WTC11 (cell line): ENCODE results near the gene DYRK2. TPM values are rescaled to one million over a fixed set of nuclear protein-coding genes. Genes with fewer than 3 reads are reported as not detected.

Source experiments
- ATAC-seq: fragments of 200-7000 bp; cut with Tn5 transposase; 2 replicates; pipeline ENCODE4 v1.10.0; 2021; ENCODE audit warnings: mild to moderate bottlenecking, moderate library complexity
- CTCF ChIA-PET: fragments of 300-600 bp; sonication (Branson Sonifier 250); formaldehyde crosslinking; loops from one replicate; lab custom pipeline; 2021; ENCODE audit warnings: antibody characterized with exemption; lab: Charles Lee
- POLR2A ChIA-PET: fragments of 350-600 bp; sonication (Branson Sonifier 250); formaldehyde crosslinking; loops from one replicate; lab custom pipeline; 2021; ENCODE audit warnings: antibody characterized with exemption; lab: Charles Lee
- DNase-seq: peaks from one replicate; pipeline ENCODE4 v3.0.0; 2021; ENCODE audit warnings: low spot score
- H3K27ac Mint-ChIP-seq: 2 replicates; pipeline ENCODE4 v1.8.0; 2021; ENCODE audit warnings: mixed read lengths
- H3K27me3 Mint-ChIP-seq: 2 replicates; pipeline ENCODE4 v1.8.0; 2021; ENCODE audit warnings: low read depth, mild to moderate bottlenecking, moderate library complexity, mixed read lengths
- H3K36me3 Mint-ChIP-seq: 2 replicates; pipeline ENCODE4 v1.8.0; 2021; ENCODE audit warnings: mixed read lengths
- H3K4me1 Mint-ChIP-seq: 2 replicates; pipeline ENCODE4 v1.8.0; 2022; ENCODE audit warnings: mixed read lengths
- H3K4me3 Mint-ChIP-seq: 2 replicates; pipeline ENCODE4 v1.8.0; 2021; ENCODE audit warnings: mild to moderate bottlenecking, moderate library complexity, mixed read lengths
- H3K9me3 Mint-ChIP-seq: 2 replicates; pipeline ENCODE4 v1.8.0; 2021; ENCODE audit warnings: mixed read lengths
- GTF2I ChIP-seq: fragments of 250-450 bp; sonication (Bioruptor Pico); conservative IDR thresholded peaks from 2 replicates; pipeline ENCODE4 v1.4.0; 2021; ENCODE audit warnings: mild to moderate bottlenecking
- JUN ChIP-seq: sonication (generic); formaldehyde crosslinking; IDR thresholded peaks from 2 replicates; pipeline ENCODE4 v1.8.0; 2023; ENCODE audit warnings: mild to moderate bottlenecking, missing genetic modification reagents
- NFATC4 ChIP-seq: fragments of 250-450 bp; sonication (Bioruptor Pico); IDR thresholded peaks from 2 replicates; pipeline ENCODE4 v1.9.0; 2021; ENCODE audit warnings: mild to moderate bottlenecking
- SOX15 ChIP-seq: fragments of 250-450 bp; sonication (Bioruptor Pico); IDR thresholded peaks from 2 replicates; pipeline ENCODE4 v1.9.0; 2021; ENCODE audit warnings: mild to moderate bottlenecking
- SP1 ChIP-seq: sonication (generic); formaldehyde crosslinking; conservative IDR thresholded peaks from 2 replicates; pipeline ENCODE4 v1.8.1; 2022; ENCODE audit warnings: missing genetic modification reagents
- TCF7 ChIP-seq: sonication (generic); formaldehyde crosslinking; IDR thresholded peaks from 2 replicates; pipeline ENCODE4 v1.8.0; 2022; ENCODE audit warnings: mild to moderate bottlenecking, low read depth, missing genetic modification reagents, moderate library complexity
- TP53 ChIP-seq: sonication (generic); formaldehyde crosslinking; IDR thresholded peaks from 2 replicates; pipeline ENCODE4 v1.8.1; 2023; ENCODE audit warnings: mild to moderate bottlenecking, missing genetic modification reagents
- ZNF317 ChIP-seq: sonication (generic); formaldehyde crosslinking; IDR thresholded peaks from 2 replicates; pipeline ENCODE4 v1.8.1; 2023; ENCODE audit warnings: low read depth, mild to moderate bottlenecking, moderate library complexity, missing genetic modification reagents, borderline replicate concordance
- ZNF416 ChIP-seq: fragments of 250-450 bp; sonication (Bioruptor Pico); IDR thresholded peaks from 2 replicates; pipeline ENCODE4 v1.9.0; 2021; ENCODE audit warnings: mild to moderate bottlenecking, inconsistent platforms
- ZNF423 ChIP-seq: fragments of 250-450 bp; sonication (Bioruptor Pico); IDR thresholded peaks from 2 replicates; pipeline ENCODE4 v2.1.2; 2022; ENCODE audit warnings: mild to moderate bottlenecking, moderate library complexity
- total RNA-seq: library from RNA; stranded (reverse); gene quantifications from 3 replicates; pipeline ENCODE4 v1.2.3, GENCODE V29; 2021
- TF ChIP-seq, protein P1 (sequence below): fragments of 250-450 bp; sonication (Bioruptor Pico); IDR thresholded peaks from 2 replicates; pipeline ENCODE4 v1.9.0; 2021; ENCODE audit warnings: mild to moderate bottlenecking
- TF ChIP-seq, protein P2 (sequence below): sonication (generic); formaldehyde crosslinking; IDR thresholded peaks from 2 replicates; pipeline ENCODE4 v1.8.1; 2023; ENCODE audit warnings: mild to moderate bottlenecking, moderate library complexity, missing genetic modification reagents
- TF ChIP-seq, protein P3 (sequence below): sonication (generic); formaldehyde crosslinking; IDR thresholded peaks from 2 replicates; pipeline ENCODE4 v1.8.0; 2022; ENCODE audit warnings: mild to moderate bottlenecking, missing genetic modification reagents
- TF ChIP-seq, protein P4 (sequence below): sonication (generic); formaldehyde crosslinking; IDR thresholded peaks from 2 replicates; pipeline ENCODE4 v1.8.1; 2023; ENCODE audit warnings: mild to moderate bottlenecking, missing genetic modification reagents

DYRK2 gene
- total RNA-seq, 1 experiment from 2014 or later = 36.1 TPM

DNA sequence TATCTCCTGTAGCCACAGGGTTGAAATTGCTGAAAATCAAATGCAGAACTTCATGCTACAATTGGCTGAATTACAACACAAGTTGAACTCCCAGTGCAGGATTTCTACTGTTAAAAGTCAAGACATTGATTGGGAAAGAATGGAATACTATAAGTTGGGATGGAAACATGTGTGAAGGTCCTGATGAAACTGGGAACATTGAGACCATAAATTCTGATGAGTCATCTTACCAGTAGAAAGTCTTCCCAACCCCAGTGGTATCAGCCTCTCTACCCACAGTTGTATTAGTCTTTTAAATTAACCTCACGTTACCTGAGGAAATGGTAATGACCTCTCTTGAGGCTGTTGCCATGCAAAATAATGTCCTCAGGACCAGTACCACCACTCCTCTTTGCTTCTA lies 27.4 kb upstream of the DYRK2 start:
- TF ChIP-seq NFATC4 (CRISPR knock-in tag) = no peak
- Mint-ChIP-seq H3K4me3 (no peak overlapping the region), H3K9me3 (no peaks in the 10 kb centered on the region), H3K27ac (no peak overlapping the region), H3K36me3 (no peaks in the 10 kb centered on the region), H3K27me3 (no peaks in the 10 kb centered on the region), H3K4me1 (peaks cover 10% of the 10 kb centered on the region)
- no peak for ATAC-seq
- CTCF ChIA-PET = no interaction called here
- DNase-seq = no peak
- POLR2A ChIA-PET = no interaction called here

DNA sequence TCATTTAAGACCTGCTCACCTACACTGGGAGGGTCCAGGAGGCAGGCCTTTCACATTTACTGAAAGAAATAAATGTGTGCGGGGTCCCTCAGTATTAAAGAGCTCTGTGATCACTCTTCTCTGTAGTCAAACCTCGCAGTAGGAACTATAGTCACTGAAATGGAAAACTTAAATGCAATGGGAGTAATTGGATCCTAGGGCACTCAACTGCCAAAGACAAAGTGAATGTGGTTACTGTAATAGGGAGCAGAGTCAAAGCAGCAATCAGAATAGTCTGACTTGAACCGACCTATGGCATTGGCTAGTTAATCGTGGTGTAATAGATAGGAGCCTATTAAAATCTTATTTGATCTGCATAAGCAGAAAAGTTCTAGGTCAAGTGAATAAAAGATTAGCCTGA lies 26.6 kb upstream of the DYRK2 start:
- no peak for DNase-seq
- no peaks in the 10 kb centered on the region for H3K27me3 Mint-ChIP-seq
- H3K36me3 Mint-ChIP-seq = no peaks in the 10 kb centered on the region
- ChIA-PET POLR2A (no interaction called here), CTCF (no interaction called here)
- H3K27ac Mint-ChIP-seq = no peak overlapping the region
- no peak for ATAC-seq
- H3K9me3 Mint-ChIP-seq = no peaks in the 10 kb centered on the region
- TF ChIP-seq TCF7 (CRISPR knock-in tag) (no peak), ZNF416 (CRISPR knock-in tag) (no peak), ZNF317 (no peak), GTF2I (CRISPR knock-in tag) (no peak)
- TF ChIP-seq, protein P1, sequence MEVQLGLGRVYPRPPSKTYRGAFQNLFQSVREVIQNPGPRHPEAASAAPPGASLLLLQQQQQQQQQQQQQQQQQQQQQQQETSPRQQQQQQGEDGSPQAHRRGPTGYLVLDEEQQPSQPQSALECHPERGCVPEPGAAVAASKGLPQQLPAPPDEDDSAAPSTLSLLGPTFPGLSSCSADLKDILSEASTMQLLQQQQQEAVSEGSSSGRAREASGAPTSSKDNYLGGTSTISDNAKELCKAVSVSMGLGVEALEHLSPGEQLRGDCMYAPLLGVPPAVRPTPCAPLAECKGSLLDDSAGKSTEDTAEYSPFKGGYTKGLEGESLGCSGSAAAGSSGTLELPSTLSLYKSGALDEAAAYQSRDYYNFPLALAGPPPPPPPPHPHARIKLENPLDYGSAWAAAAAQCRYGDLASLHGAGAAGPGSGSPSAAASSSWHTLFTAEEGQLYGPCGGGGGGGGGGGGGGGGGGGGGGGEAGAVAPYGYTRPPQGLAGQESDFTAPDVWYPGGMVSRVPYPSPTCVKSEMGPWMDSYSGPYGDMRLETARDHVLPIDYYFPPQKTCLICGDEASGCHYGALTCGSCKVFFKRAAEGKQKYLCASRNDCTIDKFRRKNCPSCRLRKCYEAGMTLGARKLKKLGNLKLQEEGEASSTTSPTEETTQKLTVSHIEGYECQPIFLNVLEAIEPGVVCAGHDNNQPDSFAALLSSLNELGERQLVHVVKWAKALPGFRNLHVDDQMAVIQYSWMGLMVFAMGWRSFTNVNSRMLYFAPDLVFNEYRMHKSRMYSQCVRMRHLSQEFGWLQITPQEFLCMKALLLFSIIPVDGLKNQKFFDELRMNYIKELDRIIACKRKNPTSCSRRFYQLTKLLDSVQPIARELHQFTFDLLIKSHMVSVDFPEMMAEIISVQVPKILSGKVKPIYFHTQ (CRISPR knock-in tag) = no peak
- H3K4me3 Mint-ChIP-seq = no peak overlapping the region
- H3K4me1 Mint-ChIP-seq = peaks cover 10% of the 10 kb centered on the region

DNA sequence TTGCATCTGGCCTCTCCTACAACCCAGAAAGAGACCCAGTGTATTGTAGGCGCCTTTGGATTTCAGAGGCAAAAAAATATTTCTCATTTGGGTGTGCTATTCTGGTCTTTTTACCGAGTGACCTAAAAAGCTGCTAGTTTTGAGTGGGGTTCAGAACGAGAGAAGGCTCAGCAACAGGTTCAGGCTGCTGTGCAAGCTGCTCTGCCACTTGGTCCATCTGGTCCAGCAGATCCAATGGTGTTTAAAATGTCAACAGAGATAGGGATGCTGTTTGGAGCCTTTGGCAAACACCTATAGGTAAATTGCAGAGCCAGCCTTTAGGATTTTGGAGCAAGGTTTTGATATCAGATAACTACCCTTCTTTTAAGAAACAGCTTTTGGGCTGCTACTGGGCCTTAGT lies 25.3 kb upstream of the DYRK2 start:
- H3K9me3 Mint-ChIP-seq = no peaks in the 10 kb centered on the region
- H3K4me1 Mint-ChIP-seq = peaks cover 7% of the 10 kb centered on the region
- TF ChIP-seq ZNF416 (CRISPR knock-in tag) (no peak), JUN (CRISPR knock-in tag) (no peak), ZNF423 (CRISPR knock-in tag) (no peak)
- TF ChIP-seq, protein P2, sequence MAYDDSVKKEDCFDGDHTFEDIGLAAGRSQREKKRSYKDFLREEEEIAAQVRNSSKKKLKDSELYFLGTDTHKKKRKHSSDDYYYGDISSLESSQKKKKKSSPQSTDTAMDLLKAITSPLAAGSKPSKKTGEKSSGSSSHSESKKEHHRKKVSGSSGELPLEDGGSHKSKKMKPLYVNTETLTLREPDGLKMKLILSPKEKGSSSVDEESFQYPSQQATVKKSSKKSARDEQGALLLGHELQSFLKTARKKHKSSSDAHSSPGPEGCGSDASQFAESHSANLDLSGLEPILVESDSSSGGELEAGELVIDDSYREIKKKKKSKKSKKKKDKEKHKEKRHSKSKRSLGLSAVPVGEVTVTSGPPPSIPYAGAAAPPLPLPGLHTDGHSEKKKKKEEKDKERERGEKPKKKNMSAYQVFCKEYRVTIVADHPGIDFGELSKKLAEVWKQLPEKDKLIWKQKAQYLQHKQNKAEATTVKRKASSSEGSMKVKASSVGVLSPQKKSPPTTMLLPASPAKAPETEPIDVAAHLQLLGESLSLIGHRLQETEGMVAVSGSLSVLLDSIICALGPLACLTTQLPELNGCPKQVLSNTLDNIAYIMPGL (CRISPR knock-in tag) = no peak
- TF ChIP-seq, protein P3, sequence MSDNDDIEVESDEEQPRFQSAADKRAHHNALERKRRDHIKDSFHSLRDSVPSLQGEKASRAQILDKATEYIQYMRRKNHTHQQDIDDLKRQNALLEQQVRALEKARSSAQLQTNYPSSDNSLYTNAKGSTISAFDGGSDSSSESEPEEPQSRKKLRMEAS (CRISPR knock-in tag) = no peak
- TF ChIP-seq, protein P4, sequence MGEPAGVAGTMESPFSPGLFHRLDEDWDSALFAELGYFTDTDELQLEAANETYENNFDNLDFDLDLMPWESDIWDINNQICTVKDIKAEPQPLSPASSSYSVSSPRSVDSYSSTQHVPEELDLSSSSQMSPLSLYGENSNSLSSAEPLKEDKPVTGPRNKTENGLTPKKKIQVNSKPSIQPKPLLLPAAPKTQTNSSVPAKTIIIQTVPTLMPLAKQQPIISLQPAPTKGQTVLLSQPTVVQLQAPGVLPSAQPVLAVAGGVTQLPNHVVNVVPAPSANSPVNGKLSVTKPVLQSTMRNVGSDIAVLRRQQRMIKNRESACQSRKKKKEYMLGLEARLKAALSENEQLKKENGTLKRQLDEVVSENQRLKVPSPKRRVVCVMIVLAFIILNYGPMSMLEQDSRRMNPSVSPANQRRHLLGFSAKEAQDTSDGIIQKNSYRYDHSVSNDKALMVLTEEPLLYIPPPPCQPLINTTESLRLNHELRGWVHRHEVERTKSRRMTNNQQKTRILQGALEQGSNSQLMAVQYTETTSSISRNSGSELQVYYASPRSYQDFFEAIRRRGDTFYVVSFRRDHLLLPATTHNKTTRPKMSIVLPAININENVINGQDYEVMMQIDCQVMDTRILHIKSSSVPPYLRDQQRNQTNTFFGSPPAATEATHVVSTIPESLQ (CRISPR knock-in tag) = no peak
- no peak overlapping the region for H3K4me3 Mint-ChIP-seq
- H3K36me3 Mint-ChIP-seq = no peaks in the 10 kb centered on the region
- no peak for DNase-seq
- ChIA-PET CTCF (no interaction called here), POLR2A (no interaction called here)
- no peak for ATAC-seq
- no peak overlapping the region for H3K27ac Mint-ChIP-seq
- H3K27me3 Mint-ChIP-seq = no peaks in the 10 kb centered on the region

DNA sequence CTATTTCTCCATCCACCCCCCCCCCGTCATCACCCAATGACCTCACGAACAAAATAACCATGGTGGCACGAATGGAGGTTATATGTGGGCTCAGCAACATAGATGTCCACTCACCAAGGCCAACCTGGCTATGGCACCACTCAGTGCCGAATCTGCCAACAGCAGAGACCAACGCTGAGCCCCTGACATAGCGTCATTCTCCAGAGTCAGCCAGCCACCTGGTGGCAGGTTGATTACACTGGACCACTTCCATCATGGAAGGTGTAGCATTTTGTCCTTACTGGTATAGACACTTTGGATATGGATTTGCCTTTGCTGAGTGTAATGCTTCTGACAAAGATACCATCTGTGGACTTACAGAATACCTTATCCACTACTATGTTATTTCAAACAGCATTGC lies 24.2 kb upstream of the DYRK2 start:
- ChIA-PET POLR2A (no interaction called here), CTCF (interaction anchor here (1.2 kb wide), 1 partner anchor 194 kb away, joined by 4 read pairs; no protein-coding TSS in a partner anchor)
- H3K4me1 Mint-ChIP-seq = peaks cover 10% of the 10 kb centered on the region
- peak; percentile 70 for ATAC-seq
- no peak overlapping the region for H3K27ac Mint-ChIP-seq
- H3K9me3 Mint-ChIP-seq = no peaks in the 10 kb centered on the region
- no peak for TF ChIP-seq SOX15 (CRISPR knock-in tag)
- TF ChIP-seq SP1 (CRISPR knock-in tag) = no peak
- TF ChIP-seq TP53 (CRISPR knock-in tag) = no peak
- no peak overlapping the region for H3K4me3 Mint-ChIP-seq
- peak; percentile 13 for DNase-seq
- H3K36me3 Mint-ChIP-seq = no peaks in the 10 kb centered on the region
- H3K27me3 Mint-ChIP-seq = peaks cover 3% of the 10 kb centered on the region
